ENCODE measurements around the gene RAPGEF2. TPM values are rescaled to one million over a fixed set of nuclear protein-coding genes. Genes with fewer than 3 reads are reported as not detected.
"Not testable (repeated sequence)": the region's sequence is repeated elsewhere in the genome, so short reads cannot be mapped to it uniquely, and the experiment has no call there.

Gene RAPGEF2
- total and polyA plus RNA-seq, 8 donors: 4.3 to 27.5 (median 13.9) TPM

DNA sequence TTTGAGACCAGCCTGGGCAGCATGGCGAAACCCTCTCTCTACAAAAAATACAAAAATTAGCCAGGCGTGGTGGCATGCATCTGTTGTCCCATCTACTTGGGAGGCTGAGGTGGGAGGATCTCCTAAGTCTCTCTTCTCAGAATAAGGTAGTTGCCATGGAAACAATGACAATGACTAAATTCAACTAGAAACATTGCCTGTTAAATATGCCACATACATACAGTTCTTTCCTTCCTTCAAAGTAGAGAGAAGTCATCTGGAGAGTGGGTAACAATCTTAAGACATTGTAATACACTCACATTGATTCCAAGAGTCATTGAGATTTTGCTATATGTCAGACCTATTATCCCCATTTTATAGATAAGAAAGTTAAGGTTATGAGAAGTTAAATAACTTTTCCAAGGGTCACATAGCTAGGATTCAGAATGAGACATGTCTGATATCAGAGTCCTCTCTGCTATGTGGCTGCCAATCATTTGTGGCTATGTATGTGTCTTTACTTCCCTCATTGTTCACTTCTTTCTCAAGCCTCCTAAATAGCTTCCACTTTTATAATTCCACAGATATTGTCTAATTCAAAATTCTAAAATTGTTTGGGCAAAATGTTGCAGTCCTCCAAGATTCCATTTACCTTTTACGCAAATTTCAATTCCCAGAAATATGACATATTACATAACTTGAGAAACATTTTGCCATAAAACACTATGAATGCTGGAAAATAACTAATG is 37.2 kb upstream of the RAPGEF2 start:
- H3K36me3 ChIP-seq: no peaks in the 10 kb centered on the region
- TF ChIP-seq, protein P1, sequence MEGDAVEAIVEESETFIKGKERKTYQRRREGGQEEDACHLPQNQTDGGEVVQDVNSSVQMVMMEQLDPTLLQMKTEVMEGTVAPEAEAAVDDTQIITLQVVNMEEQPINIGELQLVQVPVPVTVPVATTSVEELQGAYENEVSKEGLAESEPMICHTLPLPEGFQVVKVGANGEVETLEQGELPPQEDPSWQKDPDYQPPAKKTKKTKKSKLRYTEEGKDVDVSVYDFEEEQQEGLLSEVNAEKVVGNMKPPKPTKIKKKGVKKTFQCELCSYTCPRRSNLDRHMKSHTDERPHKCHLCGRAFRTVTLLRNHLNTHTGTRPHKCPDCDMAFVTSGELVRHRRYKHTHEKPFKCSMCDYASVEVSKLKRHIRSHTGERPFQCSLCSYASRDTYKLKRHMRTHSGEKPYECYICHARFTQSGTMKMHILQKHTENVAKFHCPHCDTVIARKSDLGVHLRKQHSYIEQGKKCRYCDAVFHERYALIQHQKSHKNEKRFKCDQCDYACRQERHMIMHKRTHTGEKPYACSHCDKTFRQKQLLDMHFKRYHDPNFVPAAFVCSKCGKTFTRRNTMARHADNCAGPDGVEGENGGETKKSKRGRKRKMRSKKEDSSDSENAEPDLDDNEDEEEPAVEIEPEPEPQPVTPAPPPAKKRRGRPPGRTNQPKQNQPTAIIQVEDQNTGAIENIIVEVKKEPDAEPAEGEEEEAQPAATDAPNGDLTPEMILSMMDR (IDR thresholded peaks at IDR 0.05): no peak
- 98% methylated on average over 3 of the region's 3 CpGs for WGBS, 2 donors
- intact Hi-C loops (cut with DNase I): no loop called here
- FAIRE-seq (no peak), DNase-seq (no peak), ATAC-seq (no peak)
- H3K27ac ChIP-seq: no peak overlapping the region
- no peaks in the 10 kb centered on the region for H3K9me3 ChIP-seq
- H3K4me1 ChIP-seq: no peaks in the 10 kb centered on the region
- H3K4me3 ChIP-seq: no peak overlapping the region
- no peaks in the 10 kb centered on the region for H3K27me3 ChIP-seq

DNA sequence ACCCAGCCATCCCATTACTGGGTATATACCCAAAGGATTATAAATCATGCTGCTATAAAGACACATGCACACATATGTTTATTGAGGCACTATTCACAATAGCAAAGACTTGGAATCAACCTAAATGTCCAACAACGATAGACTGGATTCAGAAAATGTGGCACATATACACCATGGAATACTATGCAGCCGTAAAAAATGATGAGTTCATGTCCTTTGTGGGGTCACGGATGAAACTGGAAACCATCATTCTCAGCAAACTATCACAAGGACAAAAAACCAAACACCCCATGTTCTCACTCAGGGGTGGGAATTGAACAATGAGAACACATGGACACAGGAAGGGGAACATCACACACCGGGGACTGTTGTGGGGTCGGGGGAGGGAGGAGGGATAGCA is 34.7 kb upstream of the RAPGEF2 start:
- 94% methylated on average over 4 to 5 of the region's 5 CpGs for WGBS, 2 donors
- H3K4me3 ChIP-seq; H3K27ac ChIP-seq; intact Hi-C loops (cut with DNase I); ATAC-seq; H3K27me3 ChIP-seq; FAIRE-seq; H3K36me3 ChIP-seq; DNase-seq; H3K4me1 ChIP-seq; H3K9me3 ChIP-seq: not testable (repeated sequence)

DNA sequence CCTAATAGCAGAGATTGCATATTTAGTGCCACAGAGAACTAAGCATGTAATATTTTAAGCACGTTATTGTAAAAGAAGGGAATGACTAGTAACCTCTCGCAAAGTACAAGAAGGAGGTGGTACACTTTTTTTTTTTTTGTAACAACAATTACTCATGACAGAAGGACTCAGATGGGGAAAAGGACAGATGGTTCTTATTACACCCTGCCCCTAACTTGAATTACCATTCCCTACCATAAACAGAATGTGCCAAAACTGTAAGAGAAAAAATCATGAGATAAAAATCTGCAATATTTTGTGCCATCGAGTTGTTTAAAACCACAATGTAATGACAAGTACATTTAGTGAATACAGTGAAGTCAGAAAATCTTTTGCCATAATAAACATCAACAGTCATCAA is 33.0 kb upstream of the RAPGEF2 start:
- FAIRE-seq: no peak

DNA sequence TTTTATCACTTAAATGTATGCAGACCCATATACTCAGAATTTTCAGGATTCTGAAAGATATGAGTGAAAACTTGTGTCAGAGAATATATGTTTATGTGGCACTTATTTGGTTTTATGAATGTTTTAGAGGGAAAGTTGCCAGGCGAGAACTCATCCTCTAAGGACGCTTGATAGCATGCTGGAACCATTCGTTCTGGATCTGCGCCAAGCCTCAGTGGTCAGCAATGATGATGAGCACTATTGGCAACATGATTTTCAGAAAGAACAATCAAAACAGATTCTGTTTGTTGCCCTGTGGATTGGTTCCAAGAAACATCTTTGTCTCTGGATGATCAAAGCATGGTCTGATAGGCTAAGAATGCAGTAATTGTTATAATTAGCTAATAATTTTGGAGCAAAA is 32.1 kb upstream of the RAPGEF2 start:
- DNase-seq (no peak), ATAC-seq (no peak), FAIRE-seq (no peak)
- TF ChIP-seq, protein P1 (IDR thresholded peaks at IDR 0.05): no peak
- Histone ChIP-seq H3K36me3 (no peaks in the 10 kb centered on the region), H3K4me1 (no peaks in the 10 kb centered on the region), H3K27me3 (no peaks in the 10 kb centered on the region), H3K4me3 (no peak overlapping the region), H3K9me3 (no peaks in the 10 kb centered on the region), H3K27ac (peak overlapping the region in 1 of 4 donors; percentile 39)
- 66 to 81% methylated on average over 4 of the region's 4 CpGs for WGBS, 2 donors
- intact Hi-C loops (cut with DNase I): no loop called here

More for the DNA sequence above, 33.0 kb upstream of the RAPGEF2 start:
- H3K27ac ChIP-seq: no peak overlapping the region
- TF ChIP-seq, protein P1 (IDR thresholded peaks at IDR 0.05): no peak
- DNase-seq (no peak), ATAC-seq (no peak)
- H3K4me3 ChIP-seq: no peak overlapping the region
- 75 to 80% methylated on average over 3 of the region's 3 CpGs for WGBS, 2 donors
- H3K9me3 ChIP-seq: no peaks in the 10 kb centered on the region
- H3K4me1 ChIP-seq: no peaks in the 10 kb centered on the region
- H3K27me3 ChIP-seq: no peaks in the 10 kb centered on the region
- intact Hi-C loops (cut with DNase I): no loop called here
- no peaks in the 10 kb centered on the region for H3K36me3 ChIP-seq

DNA sequence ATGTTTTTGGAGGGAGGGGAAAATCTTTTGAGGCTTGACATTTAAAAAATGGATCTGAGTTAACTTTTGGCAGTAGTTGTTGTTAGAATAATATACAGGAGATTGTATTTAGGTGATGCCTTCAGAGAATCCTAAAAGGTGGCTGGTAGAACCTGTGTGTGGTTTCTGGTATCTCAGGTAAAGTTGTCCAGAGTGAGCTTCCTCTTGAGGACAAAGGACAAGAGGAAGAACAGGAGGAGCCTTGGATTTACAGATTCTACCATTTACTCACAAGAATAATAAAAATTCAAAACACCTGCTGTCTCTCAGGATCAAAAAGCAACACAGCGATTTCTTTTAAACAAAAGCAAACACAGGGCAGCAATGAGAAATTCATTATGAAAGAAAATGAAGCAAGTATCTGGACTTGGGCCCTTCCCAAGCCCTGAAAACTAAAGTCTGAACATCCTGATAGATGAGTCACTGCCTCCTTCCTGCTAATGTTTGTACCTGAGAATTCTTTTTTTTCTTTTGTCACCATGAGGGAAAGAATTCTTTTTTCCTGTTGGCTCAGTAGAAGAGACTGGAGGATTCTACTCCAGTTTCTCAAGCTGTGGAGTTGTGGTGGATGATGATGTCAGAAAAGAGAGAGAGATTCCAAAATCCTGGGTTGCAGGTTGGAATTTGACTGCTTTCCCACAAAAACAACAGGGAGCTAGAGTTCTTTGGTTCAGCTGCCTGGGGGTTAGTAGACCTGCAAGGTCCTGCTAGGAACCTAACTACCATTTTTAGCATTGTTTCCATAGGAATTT is 31.5 kb upstream of the RAPGEF2 start:
- Histone ChIP-seq H3K9me3 (no peaks in the 10 kb centered on the region), H3K27ac (peak overlapping the region in 2 of 4 donors; percentile 30 to 39), H3K4me3 (no peak overlapping the region), H3K4me1 (no peaks in the 10 kb centered on the region), H3K27me3 (no peaks in the 10 kb centered on the region), H3K36me3 (no peaks in the 10 kb centered on the region)
- intact Hi-C loops (cut with DNase I): no loop called here
- no peak for DNase-seq
- ATAC-seq: peak in 3 of 4 donors; percentile 19 to 78 (median 56)
- WGBS, 2 donors: 24 to 29% methylated on average over 1 of the region's 1 CpG
- TF ChIP-seq, protein P1 (IDR thresholded peaks at IDR 0.05): no peak
- no peak for FAIRE-seq
